HG03460 (cell line): Measurements from ENCODE around the gene PSEN2.
"Not testable (repeated sequence)": the region's sequence is repeated elsewhere in the genome, so short reads cannot be mapped to it uniquely, and the experiment has no call there.

ENCODE experiments used
- ATAC-seq: cut with Tn5 transposase; IDR thresholded peaks from one replicate; pipeline ENCODE4 v1.9.1; 2021; ENCODE audit not compliant: unreplicated experiment

Gene PSEN2

DNA sequence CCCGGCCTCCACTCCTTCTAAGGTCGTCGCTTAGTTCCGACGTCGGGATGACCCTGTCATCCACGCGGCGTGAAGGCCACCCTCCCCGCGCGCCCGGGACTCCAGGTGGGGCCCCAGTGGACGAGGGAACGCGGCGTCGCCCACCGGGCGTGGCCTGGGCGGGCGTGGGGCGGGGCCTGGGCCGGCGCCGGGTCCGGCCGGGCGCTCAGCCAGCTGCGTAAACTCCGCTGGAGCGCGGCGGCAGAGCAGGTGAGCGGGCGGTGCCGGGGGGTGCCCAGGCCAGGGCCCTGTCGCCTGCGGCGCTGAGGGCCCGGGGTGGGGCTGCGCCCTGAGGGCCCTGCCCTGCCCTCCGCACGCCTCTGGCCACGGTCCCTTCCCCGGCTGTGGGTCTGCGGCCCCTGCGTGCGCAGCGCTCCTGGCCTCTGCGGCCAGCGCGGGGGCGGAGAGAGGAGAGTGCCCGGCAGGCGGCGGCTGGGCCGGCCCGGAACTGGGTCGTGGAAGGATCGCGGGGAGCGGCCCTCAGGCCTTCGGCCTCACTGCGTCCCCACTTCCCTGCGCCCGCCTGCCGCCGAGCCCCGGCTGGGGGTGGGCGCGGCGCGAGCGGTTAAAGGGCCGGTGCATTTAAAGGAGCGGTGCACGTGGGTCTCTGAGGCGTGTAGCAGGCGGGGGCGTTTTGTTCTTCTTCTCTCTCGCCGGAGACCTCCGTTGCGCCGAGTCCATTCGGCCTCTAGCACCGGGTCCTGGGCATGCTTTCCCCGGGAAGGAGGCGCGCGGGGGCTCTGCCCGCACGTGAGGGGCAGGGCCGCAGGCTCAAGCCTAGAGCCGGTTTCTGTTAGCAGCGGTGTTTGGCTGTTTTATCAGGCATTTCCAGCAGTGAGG, at the start of gene PSEN2:
PSEN2 (plus strand) TSS at position 216 of the 879 bp plus-strand sequence. CDS start 11,292 bp downstream, outside the sequence.
- ATAC-seq = peak; percentile 92

DNA sequence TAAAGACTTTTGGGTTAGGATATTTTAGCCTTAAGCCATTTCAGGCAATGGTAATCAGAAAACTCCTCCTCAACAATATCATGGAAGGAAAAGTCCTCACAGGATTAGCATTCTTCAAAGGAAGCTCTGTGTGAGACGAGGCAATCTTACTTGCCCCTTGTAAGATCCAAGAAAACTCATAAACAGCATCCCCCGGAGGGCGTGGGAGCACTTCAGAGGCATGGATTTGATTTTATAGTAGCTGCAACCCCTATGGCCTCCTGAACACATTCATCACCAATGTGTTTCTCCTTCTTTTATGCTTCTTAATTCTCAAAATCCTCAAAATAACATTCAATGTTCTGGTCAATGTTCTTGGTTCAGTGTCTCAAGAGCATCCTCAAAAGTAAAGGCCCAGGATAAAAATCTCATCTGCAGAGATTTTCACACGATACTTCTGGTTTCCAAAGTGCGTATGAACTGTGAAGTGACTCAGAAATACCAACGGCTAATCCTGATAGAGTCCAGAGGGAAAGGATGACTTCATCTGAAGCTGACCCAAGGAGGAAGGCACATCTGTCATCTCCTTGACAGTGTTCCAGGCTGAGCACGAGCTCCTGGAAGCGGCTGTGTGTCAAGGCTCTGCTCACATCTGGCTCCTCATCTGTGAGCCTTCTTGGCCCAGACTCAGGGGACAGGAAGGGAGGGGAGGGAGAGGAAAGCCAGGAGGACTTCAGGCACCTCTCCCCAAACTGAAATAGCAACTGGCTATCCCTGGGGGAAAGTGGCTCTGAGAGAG, 49.3 kb upstream of the PSEN2 start:
- ATAC-seq = no peak

DNA sequence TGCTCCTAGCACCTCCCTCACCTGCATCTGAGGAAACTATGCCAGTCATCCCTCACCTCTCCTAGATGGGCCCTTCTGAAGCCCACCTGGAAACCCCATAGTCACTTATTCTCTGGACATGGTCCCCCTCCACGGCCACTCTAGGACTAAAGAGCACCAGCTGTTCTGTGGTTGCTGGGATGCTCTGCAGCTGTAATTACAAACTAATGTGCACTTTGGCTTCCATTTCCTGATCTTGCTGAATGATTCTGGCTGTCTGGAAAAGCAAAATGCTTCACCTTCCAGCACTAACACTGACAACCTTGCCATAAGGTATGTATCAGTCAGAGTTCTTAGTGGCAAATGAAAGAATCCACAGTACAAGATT, 48.7 kb upstream of the PSEN2 start:
- ATAC-seq = no peak

DNA sequence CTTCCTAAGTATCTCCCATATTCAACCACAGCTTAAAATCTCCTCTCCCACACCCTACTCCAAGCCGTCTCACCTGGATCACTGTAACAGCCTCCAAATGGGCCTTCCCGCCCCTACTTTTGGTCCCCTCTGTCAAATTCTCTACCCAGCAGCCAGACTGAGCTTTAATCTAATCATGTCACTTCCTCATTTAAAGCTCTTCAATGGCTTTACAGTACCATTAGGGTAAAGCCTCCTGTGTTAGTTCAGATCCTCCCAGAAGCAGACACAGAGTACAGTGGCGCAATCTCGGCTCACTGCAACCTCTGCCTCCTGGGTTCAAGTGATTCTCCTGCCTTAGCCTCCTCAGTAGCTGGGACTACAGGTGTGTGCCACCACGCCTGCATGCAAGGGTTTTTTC, 46.8 kb upstream of the PSEN2 start:
- no peak for ATAC-seq

DNA sequence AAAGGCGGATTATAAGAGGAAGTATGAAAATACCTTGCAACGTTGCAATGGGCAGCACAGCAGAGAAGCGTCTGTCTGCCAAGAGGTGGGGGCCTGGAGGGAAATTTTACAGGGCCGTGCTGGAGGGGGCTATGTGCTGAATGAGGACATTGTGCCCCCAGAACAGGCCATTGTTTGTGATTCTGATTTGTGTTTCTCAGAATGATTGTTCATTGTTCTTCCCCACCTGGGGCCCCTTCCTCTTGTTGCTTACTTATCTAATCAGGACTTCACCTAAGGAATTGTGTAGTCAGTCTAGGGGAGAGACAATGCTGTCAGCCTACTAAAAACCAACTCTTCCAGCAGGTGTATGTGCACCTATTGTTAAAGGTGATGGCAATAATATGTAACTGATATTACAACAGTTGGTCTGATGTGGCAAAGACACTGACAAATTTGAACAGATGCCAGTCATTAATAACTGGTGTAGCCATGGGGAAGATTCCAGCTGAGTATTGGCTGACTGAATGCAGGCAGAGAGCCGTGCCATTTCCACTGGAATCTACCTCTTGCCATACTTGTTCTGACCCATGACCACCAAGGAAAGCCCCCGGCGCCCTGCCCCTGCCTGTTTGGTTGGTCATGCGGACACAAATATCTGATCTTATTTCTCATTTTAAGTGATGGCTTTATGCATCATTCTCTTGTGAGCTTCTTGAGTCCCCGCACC, 45.2 kb upstream of the PSEN2 start:
- no peak for ATAC-seq

DNA sequence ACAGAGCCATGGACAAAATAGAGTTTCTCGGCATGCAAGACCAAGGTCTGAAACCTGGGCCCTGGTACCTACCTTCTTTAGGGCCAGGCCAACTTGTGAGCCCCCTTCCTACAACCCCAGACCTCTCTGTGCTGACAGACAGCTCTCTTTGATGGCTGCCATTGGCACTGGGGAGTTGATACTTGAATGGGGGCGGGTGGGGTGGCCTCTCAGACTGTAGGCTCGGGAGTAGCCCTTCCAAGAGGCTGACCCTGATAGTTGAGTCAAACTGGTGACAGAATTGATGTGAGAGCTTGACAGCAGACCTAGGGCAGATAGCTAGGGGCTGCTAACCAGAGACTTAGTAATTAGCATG, 44.7 kb upstream of the PSEN2 start:
- no peak for ATAC-seq

DNA sequence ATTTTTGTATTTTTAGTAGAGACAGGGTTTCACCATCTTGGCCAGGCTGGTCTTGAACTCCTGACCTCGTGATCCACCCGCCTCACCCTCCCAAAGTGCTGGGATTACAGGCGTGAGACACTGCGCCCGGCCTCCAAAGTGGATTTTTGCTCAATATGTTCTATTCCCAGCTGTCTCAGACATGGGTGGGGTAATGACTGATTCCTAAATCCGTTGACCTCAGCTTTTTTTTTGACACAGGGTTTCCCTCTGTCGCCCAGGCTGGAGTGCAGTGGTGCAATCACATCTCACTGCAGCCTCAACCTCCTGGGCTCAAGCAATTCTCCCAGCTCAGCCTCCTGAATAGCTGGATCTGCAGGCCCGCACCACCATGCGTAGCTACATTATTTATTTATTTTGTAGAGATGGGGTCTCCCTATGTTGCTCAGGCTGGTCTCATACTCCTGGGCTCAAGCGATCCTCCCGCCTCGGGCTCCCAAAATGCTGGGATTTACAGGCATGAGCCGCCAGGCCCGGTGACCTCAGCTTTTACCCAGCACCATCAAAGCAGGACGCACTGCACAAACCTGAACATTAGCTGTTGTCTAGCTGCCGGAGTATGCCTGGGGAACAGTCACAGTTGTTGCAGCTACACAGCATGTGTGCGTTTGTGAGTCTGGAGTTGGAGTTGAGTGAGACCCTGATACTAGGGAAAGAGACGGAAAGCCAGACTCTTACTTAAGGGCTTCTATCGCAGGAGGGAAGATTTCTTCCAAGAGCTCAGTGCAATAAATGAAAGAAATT, 43.7 kb upstream of the PSEN2 start:
- no peak for ATAC-seq

DNA sequence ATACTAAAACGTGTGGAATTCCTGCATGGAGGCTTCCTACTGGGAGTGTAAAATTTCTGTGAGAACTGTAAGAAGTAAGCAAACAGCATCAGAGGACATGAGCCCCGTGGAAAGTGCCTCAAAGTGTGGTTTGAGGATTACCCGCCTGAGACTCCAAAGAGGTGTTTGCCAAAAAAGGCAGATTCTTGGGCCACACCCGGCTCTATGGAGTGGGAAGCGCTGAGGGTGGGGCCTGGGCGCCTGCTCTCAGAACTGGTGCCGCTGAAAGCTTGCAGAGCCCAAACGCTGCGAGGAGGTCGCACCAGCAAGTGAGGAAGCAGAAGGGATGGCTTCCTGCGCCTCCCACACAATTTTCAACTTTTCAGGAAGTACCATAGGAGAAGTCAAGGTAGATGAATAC, 43.0 kb upstream of the PSEN2 start:
- ATAC-seq = no peak

DNA sequence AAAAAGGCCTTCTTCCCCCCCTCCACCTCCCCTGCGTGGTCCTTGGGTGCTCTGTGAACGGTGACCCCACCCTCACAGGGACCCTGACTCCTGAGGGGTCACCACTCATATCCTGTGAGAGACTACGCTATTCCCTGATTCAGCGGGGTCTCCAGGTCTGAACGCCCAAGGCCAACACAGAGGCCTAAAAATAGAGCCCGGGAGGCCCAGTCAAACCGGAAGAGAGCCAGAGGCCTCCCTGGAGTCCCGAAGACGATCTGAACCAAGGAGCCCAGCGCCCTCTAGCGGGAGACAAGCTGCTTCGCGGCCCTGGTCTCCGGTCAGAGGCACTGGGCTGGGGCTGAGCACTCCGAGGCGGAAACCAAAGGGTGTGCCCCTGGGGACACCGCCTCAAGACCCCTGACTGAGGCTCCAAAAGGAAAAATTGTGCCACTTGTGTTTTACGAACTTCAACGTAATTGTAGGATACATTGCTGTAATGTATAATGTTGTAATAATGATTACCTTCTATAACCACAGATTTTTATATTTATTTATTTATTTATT, 42.4 kb upstream of the PSEN2 start:
- ATAC-seq = peak; percentile 92

DNA sequence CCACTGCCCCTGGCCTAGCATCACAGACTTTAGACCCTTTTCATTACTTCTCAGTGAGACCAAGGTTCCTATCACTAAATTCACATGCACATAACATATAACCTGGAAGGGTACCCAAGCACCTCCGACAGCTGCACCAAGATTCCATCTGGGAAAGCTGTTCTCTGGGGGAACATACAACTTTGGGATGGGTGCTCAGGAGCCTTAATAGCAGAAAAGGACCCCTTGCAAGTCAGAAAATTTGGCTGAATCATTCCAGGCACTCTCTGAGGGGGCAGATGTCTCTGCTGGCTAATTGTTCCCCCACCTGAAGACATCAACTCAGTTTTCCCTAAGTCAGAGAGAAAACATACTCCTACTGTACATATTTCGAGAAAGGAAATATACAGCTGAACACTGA, 41.3 kb upstream of the PSEN2 start:
- no peak for ATAC-seq

DNA sequence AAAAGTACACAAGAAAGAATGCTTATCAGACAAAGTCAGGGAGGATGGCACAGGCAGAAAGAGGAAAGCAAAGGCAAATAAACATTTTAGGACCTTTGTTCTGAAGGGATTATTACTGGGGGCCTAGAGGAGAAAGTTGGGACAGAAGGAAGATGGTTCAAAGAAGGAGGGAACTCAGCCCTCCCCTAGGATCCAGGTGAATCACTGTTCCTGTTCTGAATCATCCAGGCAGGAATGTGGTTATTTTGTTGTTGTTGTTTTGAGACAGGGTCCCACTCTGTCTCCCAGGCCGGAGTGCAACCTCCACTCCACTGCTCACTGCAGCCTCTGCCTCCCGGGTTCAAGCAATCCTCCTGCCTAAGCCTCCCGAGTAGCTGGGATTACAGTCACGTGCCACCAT, 38.5 kb upstream of the PSEN2 start:
- ATAC-seq = no peak

DNA sequence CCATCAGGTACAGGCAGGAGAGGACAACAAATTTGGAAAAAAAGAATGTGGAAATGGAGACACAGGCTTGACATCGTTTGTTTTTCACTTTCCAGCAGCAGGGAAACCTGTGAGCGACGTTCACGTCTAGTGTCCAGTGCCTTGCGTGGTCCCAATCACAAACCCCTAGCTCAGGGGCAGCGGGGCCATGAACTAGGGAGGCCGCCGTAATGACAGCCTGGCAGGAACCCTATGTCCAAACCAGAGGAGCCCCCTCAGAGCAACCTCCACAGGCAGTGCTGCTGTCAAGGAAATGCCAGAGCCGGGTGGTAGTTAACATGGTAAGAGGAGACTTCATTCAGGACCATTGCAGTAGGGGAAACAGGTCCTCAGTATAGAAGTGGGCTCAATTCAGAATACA, 37.8 kb upstream of the PSEN2 start:
- no peak for ATAC-seq

DNA sequence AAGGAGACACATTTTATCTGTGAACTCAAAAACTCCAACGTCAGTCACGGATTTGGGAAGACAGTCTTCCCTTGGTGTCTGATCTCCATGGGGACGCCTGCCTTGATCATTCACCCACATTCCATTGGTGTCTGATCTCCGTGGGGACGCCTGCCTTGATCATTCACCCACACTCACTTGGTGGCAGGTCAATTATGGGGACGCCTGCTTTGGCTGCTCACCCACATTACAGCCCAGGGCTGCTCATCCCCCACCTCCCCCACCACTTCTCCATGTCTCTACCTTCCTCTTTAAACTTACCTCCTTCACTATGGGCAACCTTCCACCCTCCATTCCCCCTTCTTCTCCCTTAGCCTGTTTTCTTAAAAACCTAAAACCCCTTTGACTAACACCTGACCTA, 36.2 kb upstream of the PSEN2 start:
- not testable (repeated sequence) for ATAC-seq

DNA sequence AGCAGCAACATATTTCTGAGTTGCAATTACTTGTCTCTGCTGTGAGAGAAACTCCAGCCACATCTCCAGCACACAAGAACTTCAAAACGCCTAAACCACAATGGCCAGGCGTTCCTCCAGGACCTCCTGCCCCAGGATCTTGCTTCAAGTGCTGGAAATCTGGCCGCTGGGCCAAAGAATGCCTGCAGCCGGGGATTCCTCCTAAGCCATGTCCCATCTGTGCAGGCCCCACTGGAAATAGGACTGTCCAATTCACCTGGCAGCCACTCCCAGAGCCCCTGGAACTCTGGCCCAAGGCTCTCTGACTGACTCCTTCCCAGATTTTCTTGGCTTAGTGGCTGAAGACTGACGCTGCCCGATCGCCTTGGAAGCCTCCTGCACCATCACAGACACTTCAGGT, 35.0 kb upstream of the PSEN2 start:
- not testable (repeated sequence) for ATAC-seq

DNA sequence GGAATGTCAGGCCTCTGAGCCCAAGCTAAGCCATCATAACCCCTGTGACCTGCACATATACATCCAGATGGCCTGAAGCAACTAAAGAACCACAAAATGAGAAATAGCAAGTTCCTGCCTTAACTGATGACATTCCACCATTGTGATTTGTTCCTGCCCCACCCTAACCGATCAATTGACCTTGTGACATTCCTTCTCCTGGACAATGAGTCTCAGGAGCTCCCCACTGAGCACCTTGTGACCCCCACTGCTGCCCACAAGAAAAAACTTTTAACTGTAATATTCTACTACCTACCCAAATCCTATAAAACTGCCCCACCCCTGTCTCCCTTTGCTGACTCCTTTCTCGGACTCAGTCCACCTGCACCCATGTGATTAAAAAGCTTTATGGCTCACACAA, 32.5 kb upstream of the PSEN2 start:
- not testable (repeated sequence) for ATAC-seq

DNA sequence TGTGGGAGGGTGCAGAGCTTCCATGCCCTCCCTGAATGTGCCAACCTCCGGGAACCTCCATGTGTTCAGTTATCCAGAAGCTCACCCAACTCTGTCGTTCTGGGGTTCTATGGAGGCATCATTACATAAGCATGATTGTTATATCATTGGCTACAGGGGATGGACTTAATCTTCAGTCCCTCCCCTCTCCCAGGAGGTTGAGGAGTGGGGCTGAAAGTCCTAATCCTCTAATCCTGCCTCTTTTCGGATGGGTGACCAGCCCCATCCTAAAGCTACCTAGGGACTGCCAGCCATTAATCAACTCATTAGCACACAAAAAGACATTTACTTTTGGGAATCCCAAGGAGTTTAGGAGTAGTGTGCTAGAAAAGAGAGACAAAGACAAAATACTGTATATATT, 32.0 kb upstream of the PSEN2 start:
- ATAC-seq = no peak

DNA sequence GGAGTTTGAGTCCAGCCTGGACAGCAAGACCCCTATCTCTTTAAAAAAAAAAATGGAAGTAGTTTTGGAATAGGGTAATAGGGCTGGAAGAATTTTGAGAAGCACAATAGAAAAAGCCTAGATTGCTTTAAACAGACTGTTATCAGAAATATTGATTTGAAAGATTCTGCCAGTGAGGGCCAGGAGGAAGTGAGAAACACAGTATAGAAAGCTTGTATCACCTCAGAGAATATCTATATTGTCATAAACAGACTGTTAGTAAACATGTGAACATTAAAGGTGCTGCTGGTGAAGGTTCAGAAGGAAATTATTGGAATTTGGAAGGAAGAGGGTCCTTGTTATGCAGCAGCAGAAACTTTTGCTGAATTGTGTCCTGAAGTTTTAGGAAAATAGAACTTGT, 24.8 kb upstream of the PSEN2 start:
- no peak for ATAC-seq

DNA sequence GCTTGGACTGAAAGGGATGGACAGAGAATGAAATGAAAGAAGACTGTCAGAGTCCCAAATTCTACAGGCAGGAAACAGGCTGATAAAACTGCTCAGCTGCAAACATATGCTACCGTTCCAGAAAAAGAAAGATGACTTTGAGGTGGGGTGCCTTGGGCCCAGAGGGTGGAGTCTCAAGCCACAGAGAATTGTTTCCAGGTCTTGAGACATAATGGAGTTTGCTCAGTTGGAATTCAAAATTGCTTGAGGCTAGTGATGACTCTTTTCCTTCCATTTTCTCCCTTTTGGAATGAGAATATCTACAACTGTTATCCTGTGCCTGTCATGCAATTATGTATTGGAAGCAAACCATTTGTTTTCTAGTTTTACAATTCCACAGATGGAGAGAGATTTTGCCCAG, 23.6 kb upstream of the PSEN2 start:
- ATAC-seq = no peak

DNA sequence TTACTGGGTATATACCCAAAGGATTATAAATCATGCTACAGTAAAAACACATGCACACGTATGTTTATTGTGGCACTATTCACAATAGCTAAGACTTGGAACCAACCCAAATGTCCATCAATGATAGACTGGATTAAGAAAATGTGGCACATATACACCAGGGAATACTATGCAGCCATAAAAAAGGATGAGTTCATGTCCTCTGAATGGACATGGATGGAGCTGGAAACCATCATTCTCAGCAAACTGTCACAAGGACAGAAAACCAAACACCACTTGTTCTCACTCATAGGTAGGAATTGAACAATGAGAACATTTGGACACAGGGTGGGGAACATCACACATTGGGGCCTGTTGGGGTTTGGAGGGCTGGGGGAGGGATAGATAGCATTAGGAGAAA, 15.9 kb upstream of the PSEN2 start:
- ATAC-seq = not testable (repeated sequence)

DNA sequence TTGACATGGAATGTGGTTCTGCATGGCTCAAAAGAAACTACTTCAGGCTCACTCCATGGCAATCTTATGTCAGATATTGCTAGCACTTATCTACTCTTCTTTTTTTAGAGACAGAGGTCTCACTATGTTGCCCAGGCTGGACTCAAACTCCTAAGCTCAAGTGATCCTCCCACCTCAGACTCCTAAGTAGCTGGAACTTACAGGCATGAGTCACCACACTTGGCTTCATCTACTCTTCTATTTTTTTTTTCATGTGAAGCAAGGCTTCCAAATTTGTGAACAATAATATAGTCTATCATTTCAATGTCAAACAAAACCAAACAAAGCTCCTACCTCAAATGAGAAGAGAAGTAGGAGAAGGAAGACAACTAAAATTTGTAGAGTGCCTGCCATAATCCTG, 7.5 kb upstream of the PSEN2 start:
- ATAC-seq = no peak

DNA sequence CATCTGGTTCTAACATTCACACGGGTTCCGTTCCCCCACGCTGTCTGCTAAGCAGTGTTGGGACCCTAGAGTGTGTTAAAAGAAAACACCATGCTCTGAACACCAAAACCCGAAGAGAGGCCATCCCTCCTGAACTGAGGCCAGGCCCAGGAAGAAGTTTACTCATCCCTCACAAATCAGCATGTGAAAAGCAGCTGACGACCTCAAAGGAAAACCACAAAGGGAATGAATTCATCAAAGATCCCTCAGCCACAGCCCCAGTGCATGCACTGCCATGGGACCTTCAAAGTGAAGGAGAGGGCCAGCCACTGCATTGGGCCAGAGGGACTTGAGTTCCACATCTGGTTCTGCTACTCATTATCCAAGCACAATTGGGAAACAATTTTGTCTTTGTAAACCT, 7.0 kb upstream of the PSEN2 start:
- ATAC-seq = no peak
